GM12873 (cell line): ENCODE results near the gene MYT1.

Source experiments
- TF ChIP-seq, protein P1 (sequence below): IDR thresholded peaks from 2 replicates; pipeline ENCODE4 v1.5.1; 2012; ENCODE audit warnings: low read depth, mild to moderate bottlenecking, moderate library complexity, low read length, control low read depth; ENCODE audit not compliant: insufficient read depth; ENCODE audit errors: missing control alignments

The MYT1 gene

GRCh38 chr20:64150756-64151632, 13.3 kb upstream of the MYT1 start:
- TF ChIP-seq, protein P1, sequence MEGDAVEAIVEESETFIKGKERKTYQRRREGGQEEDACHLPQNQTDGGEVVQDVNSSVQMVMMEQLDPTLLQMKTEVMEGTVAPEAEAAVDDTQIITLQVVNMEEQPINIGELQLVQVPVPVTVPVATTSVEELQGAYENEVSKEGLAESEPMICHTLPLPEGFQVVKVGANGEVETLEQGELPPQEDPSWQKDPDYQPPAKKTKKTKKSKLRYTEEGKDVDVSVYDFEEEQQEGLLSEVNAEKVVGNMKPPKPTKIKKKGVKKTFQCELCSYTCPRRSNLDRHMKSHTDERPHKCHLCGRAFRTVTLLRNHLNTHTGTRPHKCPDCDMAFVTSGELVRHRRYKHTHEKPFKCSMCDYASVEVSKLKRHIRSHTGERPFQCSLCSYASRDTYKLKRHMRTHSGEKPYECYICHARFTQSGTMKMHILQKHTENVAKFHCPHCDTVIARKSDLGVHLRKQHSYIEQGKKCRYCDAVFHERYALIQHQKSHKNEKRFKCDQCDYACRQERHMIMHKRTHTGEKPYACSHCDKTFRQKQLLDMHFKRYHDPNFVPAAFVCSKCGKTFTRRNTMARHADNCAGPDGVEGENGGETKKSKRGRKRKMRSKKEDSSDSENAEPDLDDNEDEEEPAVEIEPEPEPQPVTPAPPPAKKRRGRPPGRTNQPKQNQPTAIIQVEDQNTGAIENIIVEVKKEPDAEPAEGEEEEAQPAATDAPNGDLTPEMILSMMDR: no peak

DNA sequence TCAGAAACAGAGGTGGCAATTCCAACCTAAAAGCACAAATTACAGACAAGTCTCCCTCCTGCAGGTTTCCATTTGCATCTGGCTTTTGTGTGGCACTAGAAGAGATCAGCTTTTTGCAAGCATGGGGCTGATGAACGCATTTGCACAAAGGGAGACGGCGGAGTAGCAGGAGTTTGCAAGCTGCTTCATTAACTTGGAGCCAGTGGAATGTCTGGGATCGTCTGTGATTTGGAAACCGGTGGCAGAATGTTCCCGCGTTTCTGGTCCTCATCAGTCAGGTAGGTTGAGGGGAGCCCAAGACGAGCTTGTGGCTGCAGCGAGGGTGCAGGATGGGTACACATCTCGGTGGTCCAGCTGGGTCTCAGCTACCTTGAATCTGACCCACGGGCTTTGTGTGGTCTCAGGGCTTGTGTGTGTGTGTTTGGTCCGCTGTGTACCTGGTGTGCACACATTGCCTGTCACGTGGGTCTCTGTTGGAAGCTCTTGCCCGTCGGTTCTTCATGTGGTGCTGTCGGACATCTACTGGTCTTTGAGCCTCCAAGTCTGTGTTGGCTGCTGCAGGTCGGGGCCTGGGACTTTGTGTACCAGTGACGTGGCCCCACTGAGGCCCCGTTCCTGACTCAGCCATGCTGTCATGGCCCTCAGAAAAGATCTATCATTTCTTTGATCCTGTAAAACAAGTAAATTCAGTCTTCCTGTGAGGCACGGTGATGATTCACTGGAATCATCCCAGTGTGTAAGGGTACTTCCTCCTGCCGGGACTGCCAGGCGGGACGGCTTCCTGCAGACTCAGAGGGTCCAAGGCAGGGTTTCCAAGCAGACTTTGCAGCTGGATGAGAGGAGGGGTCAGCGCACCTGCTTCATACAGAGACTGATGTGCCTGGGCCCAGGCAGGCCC, 12.4 kb upstream of the MYT1 start:
- TF ChIP-seq, protein P1: no peak

- TF ChIP-seq, protein P1: no peak
Observed at GRCh38 chr20:64152906-64153305, 11.3 kb upstream of the MYT1 start.

DNA sequence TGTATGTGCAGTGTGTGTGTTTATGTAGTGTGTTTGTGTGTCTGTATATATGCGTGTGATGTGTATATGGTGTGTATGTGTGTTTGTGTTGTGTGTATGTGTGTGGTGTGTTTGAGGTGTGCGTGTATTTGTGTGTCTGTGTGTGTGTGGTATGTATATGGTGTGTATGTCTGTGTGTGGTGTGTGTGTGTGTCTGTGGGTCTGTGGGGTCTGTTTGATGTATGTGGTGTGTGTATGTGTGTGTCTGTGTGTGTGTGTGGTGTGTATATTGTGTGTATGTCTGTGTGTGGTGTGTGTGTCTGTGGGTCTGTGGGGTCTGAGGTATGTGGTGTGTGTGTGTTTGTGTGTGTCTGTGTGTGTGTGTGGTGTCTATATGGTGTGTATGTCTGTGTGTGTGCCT, 10.8 kb upstream of the MYT1 start:
- TF ChIP-seq, protein P1: no peak

DNA sequence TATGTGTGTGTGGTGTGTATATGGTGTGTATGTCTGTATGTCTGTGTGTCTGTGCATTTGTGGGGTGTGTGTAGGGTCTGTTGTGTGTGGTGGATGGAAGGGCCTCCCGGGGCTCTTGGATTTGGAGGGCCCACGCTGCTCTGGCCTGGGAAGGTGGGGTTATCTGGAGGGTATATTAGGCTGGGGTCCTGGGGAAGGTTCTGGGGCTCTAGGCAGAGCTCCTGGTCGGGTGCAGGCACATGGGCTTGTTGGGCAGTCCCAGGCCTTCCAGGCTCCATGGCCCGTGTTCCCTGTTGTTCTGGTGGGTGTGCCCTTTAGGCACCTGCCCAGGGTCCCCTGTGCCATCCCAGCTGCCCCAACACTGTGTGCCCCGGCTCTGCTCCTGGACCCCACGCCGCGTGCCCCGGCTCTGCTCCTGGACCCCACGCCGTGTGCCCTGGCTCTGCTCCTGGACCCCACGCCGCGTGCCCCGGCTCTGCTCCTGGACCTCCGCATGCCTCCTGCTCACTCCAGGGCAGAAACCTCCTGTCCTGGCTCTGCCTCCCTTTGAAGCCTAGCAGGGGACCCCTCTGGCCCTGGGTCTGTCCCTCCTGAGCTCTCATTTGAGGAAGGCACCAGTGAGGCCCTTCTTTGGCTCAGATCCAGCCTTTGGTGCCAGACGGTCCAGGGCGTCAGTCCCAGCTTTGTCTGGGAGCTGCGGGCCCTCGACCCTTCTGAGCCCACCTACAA, 10.2 kb upstream of the MYT1 start:
- TF ChIP-seq, protein P1: no peak

DNA sequence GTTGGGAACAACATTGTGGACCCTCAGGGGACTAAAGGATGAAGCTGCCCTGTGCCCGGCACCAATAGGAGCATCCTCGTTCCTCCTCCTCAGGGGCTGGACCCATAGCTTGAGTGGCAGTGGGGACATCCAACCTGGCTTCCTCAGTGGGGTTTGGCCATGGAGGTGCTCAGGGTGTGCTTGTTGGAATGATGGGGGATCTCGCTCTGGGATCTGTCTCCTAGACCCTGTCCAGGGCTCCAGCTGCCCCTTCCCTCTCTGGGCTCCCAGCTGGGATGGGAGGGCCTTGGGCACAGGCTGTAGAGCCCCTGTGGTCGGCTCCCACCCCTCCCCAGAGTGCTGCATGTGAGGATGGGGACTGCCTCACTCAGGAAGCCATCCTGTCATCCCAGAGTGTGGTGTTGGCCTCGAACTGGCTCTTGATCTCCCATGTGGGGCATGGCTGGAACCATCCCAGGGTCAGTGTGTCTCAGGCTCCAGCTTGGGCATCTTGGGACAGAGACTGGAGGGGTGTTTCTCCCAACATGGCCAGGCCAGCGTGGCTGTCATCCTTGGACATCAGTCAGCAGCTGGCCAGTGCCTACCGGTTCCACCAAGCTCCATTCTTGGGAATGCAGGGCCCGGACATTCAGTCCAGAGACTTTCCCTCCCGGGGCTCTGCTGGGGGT, 9.5 kb upstream of the MYT1 start:
- TF ChIP-seq, protein P1: no peak
